Upper lobe of left lung (tissue), 4 donors: ENCODE results near the gene ADAMTS13.

Source experiments
- CTCF ChIP-seq, 6 experiments: fragments of 450-650 bp in 4 of 6; fragments of 200-600 bp in 2 of 6; sonication (generic) in 2 of 6; IDR thresholded peaks; one replicate each; pipeline ENCODE4 v1.5.1; 2016 to 2019; ENCODE audit warnings: antibody characterized with exemption in 6 of 6
- POLR2A ChIP-seq, 4 donors: fragments of 450-650 bp; IDR thresholded peaks; one replicate each; pipeline ENCODE4 v1.5.1; 2016 to 2017; ENCODE audit warnings: antibody characterized with exemption in 4 of 4, mild to moderate bottlenecking in 2 of 4

GRCh38 chr9:133468374-133468773 lies 46.2 kb downstream of the ADAMTS13 start:
- TF ChIP-seq POLR2A (IDR thresholded peaks at IDR 0.05) (no peak), CTCF (IDR thresholded peaks at IDR 0.05) (no peak)
